Measurements from ENCODE around the gene HNRNPK. TPM values are rescaled to one million over a fixed set of nuclear protein-coding genes. Genes with fewer than 3 reads are reported as not detected.

HNRNPK gene
- total and polyA plus RNA-seq, 10 of the 15 experiments (the other 5 are each of a cell fraction or from before 2014, with no cell fraction given) = 235 to 970 (median 652) TPM

DNA sequence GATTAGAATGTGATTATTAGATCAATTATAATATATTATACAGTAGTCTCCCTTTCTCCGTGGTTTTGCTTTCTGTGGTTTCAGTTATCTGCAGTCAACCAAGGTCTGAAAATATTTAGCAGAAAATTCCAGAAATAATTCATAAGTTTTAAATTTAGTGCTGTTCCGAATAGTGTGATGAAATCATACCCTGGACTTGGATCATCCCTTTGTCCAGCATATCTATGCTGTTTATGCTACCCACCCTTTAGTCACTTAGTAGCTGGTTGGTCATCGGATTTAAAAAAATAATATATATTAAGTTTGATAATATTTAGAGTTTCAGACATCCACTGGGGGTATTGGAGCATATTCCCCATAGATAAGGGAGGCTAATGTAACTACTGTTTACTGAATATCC is 20.2 kb upstream of the HNRNPK start (continued):
- TF ChIP-seq ETV6 (conservative IDR thresholded peaks at IDR 0.05 in 1 of 2, IDR thresholded peaks at IDR 0.05 in 1 of 2; ENCODE audit: borderline replicate concordance in 1 of 2, low read depth in 1 of 2) = no peak
- no peak for TF ChIP-seq BCL11A (IDR thresholded peaks at IDR 0.05; ENCODE audit: low read depth, low read length)

DNA sequence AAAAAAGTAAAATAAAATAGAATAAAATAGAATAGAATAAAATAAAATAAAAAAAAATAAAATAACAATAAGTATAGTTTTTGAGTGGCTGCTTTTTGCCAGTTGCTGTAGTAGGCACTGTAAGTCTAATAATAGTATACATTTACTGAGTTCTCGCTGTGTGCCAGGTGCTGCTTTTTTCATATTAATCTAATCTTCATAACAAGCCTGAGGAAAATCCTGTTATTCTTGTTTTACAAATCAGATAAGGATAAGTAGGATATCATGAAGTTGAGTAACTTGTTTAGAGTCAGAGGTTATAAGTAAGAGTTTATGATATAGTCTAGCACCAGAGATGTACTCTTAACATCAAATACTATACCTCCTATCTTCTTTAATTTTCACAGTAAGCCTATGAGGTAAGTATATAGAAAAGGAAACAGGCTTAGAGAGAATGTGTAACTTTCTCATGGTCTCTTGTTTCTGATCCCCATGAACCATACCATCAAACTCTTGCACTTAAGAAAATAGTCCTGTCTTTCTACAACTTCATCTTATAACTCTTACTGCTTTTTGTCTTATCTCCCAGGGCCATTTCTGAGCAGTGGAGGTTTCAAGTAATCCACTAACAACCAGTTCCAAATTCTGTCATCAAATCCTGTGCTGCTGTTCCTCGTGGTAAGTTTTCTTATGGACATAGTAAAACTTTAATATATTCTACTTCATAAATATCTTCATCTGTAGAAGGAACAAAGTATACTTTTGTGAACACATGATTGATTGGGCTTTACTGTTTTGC is 19.3 kb upstream of the HNRNPK start:
- TF ChIP-seq, protein P1, sequence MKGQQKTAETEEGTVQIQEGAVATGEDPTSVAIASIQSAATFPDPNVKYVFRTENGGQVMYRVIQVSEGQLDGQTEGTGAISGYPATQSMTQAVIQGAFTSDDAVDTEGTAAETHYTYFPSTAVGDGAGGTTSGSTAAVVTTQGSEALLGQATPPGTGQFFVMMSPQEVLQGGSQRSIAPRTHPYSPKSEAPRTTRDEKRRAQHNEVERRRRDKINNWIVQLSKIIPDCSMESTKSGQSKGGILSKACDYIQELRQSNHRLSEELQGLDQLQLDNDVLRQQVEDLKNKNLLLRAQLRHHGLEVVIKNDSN (IDR thresholded peaks at IDR 0.05; ENCODE audit: borderline replicate concordance, extremely low read length, insufficient read depth, low read depth, low read length) = no peak
- TF ChIP-seq JUND (IDR thresholded peaks at IDR 0.05; ENCODE audit: low read depth, low read length) = no peak
- no peak for TF ChIP-seq CHD4 (IDR thresholded peaks at IDR 0.05)
- CTCF ChIA-PET = no interaction called here

More for the DNA sequence above, 19.3 kb upstream of the HNRNPK start:
- in situ Hi-C loops (cut with MboI) (loop anchor here (25.0 kb wide), 1 partner anchor 763 kb away; no protein-coding TSS in a partner anchor), intact Hi-C loops (cut with micrococcal nuclease; ENCODE audit: unreplicated experiment) (no loop called here)
- Histone ChIP-seq H3K4me1 (ENCODE audit: control insufficient read depth, insufficient read depth, low read length) (peaks cover 3% of the 10 kb centered on the region; the same call in 1 of the 2 replicates), H3K27ac (ENCODE audit: control insufficient read depth, insufficient read depth) (no peak overlapping the region), H3K9me3 (replicated peaks; ENCODE audit: control insufficient read depth, insufficient read depth, low read length) (no peaks in the 10 kb centered on the region), H3K27me3 (replicated peaks in 1 of 2; ENCODE audit: control insufficient read depth in 2 of 2, insufficient read depth in 2 of 2, low read length in 1 of 2) (no peaks in the 10 kb centered on the region), H3K4me3 (no peak overlapping the region), H4K20me1 (ENCODE audit: control insufficient read depth, insufficient read depth) (no peaks in the 10 kb centered on the region), H2AFZ (ENCODE audit: control insufficient read depth, low read depth, low read length) (no peak overlapping the region), H3K36me3 (ENCODE audit: control insufficient read depth in 2 of 2, insufficient read depth in 2 of 2, low read length in 1 of 2) (peaks cover 0 to 2% of the 10 kb centered on the region in 2 experiments; a peak in 2 of 4 replicates), H3K9ac (ENCODE audit: control insufficient read depth, insufficient read depth, low read length) (no peak overlapping the region), H3K4me2 (ENCODE audit: control insufficient read depth, insufficient read depth) (no peak overlapping the region), H3K79me2 (ENCODE audit: control insufficient read depth, insufficient read depth, low read length) (peaks cover 4% of the 10 kb centered on the region)
- 97% methylated on average over 2 of the region's 2 CpGs for WGBS (ENCODE audit: insufficient coverage, insufficient replicate concordance, low lambda C conversion rate, missing lambda C conversion rate)
- POLR2A ChIA-PET = no interaction called here
- SMC1A ChIA-PET (ENCODE audit: uncharacterized antibody, unreplicated experiment) = no interaction called here
- DNase-seq (ENCODE audit: low read depth, low spot score) (no peak), FAIRE-seq (peak; percentile 62), ATAC-seq (no peak)
- RAD21 ChIA-PET (ENCODE audit: unreplicated experiment) = no interaction called here
- no TSS peak for BruUV-seq (replicated peaks)
